H1 (cell line): ENCODE results near the gene MTCL3.

ENCODE experiments used
- YY1 ChIP-seq: IDR thresholded peaks from 2 replicates; pipeline ENCODE4 v1.6.1; 2011; ENCODE audit warnings: low read depth, mild to moderate bottlenecking, low read length
- TF ChIP-seq, protein P1 (sequence below), 3 experiments: IDR thresholded peaks; 1 replicate in 2 of 3; 2 replicates in 1 of 3; pipeline versions ENCODE4 v1.5.1 to v1.6.1; 2011; ENCODE audit warnings: low read length in 3 of 3, mild to moderate bottlenecking in 3 of 3, inconsistent platforms in 2 of 3, low read depth in 1 of 3, moderate library complexity in 1 of 3; ENCODE audit not compliant: insufficient read depth in 1 of 3; ENCODE audit errors: control extremely low read depth in 1 of 3

DNA sequence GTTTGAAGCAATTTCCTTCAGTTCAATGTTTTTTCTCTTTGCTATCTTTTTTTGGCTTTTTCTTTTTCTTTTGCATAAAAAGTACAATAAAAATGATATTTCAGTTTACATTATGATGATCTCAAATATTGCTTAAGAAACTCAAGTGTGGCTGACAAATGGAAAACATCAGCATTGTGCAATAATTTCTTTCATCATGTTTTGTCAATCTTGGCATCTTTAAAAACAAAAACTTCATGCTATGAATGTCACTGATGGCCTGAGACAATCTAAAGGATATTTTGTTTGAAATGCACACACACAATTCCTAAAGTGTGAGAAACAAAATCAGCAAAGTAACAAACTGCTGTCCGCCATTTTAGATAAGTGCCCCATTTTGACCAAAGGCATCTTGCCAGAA is 13.9 kb upstream of the MTCL3 start:
- TF ChIP-seq YY1: peak; percentile 73; the same call in 1 of the 2 replicates
- TF ChIP-seq, protein P1, sequence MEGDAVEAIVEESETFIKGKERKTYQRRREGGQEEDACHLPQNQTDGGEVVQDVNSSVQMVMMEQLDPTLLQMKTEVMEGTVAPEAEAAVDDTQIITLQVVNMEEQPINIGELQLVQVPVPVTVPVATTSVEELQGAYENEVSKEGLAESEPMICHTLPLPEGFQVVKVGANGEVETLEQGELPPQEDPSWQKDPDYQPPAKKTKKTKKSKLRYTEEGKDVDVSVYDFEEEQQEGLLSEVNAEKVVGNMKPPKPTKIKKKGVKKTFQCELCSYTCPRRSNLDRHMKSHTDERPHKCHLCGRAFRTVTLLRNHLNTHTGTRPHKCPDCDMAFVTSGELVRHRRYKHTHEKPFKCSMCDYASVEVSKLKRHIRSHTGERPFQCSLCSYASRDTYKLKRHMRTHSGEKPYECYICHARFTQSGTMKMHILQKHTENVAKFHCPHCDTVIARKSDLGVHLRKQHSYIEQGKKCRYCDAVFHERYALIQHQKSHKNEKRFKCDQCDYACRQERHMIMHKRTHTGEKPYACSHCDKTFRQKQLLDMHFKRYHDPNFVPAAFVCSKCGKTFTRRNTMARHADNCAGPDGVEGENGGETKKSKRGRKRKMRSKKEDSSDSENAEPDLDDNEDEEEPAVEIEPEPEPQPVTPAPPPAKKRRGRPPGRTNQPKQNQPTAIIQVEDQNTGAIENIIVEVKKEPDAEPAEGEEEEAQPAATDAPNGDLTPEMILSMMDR (IDR thresholded peaks at IDR 0.05; ENCODE audit: control extremely low read depth in 1 of 3, insufficient read depth in 1 of 3, low read depth in 1 of 3, low read length in 3 of 3): no peak
